HFF-Myc (cell line): ENCODE results near the gene EXOC4.
"Not testable (repeated sequence)": the region's sequence is repeated elsewhere in the genome, so short reads cannot be mapped to it uniquely, and the experiment has no call there.

Experiments
- DNase-seq: peaks from one replicate; pipeline ENCODE4 v3.0.0-alpha.2; 2011; ENCODE audit warnings: low read depth; ENCODE audit errors: extremely low read depth
- H3K4me3 ChIP-seq: replicated peaks from 2 replicates; pipeline ENCODE4 v1.5.1; 2011; ENCODE audit warnings: low read depth, mild to moderate bottlenecking, control low read depth, low read length
- TF ChIP-seq, protein P1 (sequence below): IDR thresholded peaks from 2 replicates; pipeline ENCODE4 v1.5.1; 2012; ENCODE audit warnings: mild to moderate bottlenecking, low read depth, low read length, control low read depth; ENCODE audit errors: missing control alignments

Gene EXOC4

DNA sequence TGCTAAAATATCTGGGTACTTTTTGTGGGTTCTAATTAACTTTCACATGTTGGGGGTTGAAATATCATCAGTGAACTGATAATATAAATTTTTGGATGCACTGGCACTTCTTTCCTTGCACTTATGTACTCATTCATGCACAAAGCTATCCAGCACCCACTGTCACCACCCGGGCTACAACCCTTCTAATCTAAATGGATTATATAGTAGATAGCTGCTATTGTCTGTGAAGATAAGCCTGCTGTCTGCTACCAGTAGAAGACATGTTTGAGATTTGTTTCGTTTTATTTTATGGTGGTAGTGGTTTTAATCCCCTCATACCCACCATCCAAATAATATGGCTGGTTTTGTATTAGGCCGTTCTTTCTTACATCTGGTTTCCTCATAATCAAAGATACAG lies 520.7 kb downstream of the EXOC4 start:
- no peak overlapping the region for H3K4me3 ChIP-seq
- TF ChIP-seq, protein P1, sequence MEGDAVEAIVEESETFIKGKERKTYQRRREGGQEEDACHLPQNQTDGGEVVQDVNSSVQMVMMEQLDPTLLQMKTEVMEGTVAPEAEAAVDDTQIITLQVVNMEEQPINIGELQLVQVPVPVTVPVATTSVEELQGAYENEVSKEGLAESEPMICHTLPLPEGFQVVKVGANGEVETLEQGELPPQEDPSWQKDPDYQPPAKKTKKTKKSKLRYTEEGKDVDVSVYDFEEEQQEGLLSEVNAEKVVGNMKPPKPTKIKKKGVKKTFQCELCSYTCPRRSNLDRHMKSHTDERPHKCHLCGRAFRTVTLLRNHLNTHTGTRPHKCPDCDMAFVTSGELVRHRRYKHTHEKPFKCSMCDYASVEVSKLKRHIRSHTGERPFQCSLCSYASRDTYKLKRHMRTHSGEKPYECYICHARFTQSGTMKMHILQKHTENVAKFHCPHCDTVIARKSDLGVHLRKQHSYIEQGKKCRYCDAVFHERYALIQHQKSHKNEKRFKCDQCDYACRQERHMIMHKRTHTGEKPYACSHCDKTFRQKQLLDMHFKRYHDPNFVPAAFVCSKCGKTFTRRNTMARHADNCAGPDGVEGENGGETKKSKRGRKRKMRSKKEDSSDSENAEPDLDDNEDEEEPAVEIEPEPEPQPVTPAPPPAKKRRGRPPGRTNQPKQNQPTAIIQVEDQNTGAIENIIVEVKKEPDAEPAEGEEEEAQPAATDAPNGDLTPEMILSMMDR: no peak
- no peak for DNase-seq

DNA sequence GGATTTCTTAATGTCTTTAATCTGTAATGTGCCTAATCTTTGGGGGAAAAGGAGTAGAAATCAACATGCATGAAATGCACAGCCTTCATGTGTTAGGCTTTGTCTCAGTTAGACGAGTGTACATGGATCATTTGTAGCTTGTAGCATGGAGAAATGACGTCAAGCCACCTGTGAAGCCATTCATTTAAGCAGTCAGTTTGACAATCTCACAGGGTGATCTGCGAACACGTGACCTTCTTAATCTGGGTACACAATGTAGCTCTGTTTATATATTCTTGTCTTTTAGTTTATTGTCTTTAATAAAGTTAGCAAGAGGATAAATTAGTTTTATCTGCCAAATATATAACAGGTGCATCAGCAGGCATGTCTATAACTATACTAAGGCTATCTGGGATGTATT lies 522.3 kb downstream of the EXOC4 start:
- H3K4me3 ChIP-seq: no peak overlapping the region
- TF ChIP-seq, protein P1: no peak
- DNase-seq: no peak

DNA sequence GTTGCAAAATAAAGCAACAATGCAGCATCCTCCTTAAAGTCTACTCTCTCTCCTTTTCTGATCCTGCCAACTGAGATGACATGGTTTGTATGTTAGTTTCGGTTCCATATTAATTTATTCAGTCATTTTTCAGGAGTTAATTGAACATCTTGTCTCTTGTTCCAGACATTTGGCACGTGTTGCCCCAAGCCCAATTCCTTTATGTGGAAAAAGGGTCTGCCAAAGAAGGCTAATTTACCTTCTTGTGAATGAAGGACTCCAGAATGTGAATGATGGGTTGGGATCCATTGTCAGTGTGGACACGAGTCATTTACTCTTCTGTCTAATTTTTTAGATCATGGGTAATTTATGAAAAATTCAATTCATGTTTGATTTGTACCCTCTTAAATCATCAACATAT lies 523.4 kb downstream of the EXOC4 start:
- no peak overlapping the region for H3K4me3 ChIP-seq
- no peak for DNase-seq
- TF ChIP-seq, protein P1: no peak

DNA sequence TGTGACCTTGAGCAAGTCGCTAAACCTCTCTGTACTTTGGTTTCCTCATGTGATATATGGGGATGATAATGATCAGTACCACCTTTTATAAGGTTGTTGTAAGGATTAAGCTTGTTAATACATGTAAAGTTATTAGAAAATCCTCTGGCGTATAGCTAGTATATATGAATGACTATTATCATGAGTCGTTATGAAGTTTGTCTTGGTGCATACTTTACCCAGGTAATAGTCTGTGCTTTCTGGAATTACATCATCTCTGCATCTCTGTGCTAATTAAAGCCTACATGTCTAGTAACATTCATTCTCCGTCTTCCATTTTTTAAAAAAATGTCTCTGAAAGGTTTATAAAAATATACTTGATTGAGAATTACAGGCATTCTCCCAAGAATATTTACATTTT lies 524.8 kb downstream of the EXOC4 start:
- TF ChIP-seq, protein P1: no peak
- no peak for DNase-seq

DNA sequence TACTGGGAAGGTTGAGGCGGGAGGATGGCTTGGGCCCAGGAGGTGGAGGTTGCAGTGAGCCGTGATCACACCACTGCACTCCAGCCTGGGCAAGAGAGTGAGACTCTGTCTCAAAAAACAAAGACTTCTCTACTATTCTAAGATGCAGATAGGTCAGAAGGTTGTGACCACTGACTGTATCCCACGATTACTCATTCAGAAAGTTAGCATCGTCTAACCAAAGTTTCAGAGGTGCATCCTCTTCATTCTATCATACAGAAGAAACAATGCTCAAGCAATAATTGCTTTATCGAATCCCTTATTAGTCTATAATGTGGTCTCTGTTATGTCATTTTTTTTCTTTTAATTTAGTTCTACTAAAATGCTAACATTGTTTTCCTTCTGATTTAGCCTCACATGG lies 525.6 kb downstream of the EXOC4 start:
- TF ChIP-seq, protein P1: no peak
- H3K4me3 ChIP-seq: no peak overlapping the region
- no peak for DNase-seq

More for the DNA sequence above, 524.8 kb downstream of the EXOC4 start:
- H3K4me3 ChIP-seq: no peak overlapping the region

DNA sequence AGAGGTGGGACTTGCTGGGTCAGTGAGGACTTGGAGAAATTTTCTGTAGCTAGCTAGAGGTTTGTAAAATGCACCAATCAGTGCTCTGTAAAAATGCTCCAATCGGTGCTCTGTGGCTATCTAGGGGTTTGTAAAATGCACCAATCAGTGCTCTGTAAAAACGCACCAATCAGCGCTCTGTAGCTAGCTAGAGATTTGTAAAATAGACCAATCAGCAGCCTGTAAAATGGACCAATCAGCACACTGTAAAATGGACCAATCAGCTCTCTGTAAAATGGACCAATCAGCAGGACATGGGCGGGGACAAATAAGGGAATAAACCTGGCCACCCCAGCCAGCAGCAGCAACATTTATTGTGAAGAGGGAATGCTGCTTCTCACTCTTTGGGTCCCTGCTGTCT lies 526.7 kb downstream of the EXOC4 start:
- DNase-seq, H3K4me3 ChIP-seq: not testable (repeated sequence)

DNA sequence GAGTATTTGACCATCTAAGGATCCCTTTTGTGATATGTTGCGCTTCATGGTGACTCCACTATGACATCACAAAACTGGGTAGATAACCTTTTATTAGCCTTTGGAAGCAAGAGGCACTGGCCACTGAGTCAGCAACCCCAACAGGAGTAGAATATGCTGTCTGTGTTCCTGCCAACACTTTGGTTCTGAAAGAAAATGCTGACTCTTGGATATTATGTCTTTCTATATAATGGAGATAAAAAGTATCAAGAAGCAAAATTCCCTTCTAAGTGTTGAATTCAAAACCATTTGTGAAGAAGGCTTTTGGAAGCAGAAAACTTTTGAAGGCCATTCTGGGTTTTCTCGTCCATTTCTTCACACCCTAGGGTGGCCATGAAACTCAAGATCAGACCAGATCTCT lies 528.0 kb downstream of the EXOC4 start:
- no peak for DNase-seq
- TF ChIP-seq, protein P1: no peak
- H3K4me3 ChIP-seq: no peak overlapping the region
